ENCODE data around the gene EGLN2.

Gene EGLN2

GRCh38 chr19:40797166-40797962, 1.6 kb upstream of the EGLN2 start:
- H3K4me3 ChIP-seq (ENCODE audit: low read depth, low read length), result no peak overlapping the region
- DNase-seq (ENCODE audit: low read depth), result no peak
- no peak for TF ChIP-seq CTCF (IDR thresholded peaks at IDR 0.05; ENCODE audit: low read depth, low read length, missing control alignments)
- in situ Hi-C loops (cut with HindIII; ENCODE audit: low sequenced_read_pairs), result no loop called here

- TF ChIP-seq CTCF (IDR thresholded peaks at IDR 0.05; ENCODE audit: low read depth, low read length, missing control alignments), result peak; percentile 55
- DNase-seq (ENCODE audit: low read depth), result no peak
- in situ Hi-C loops (cut with HindIII; ENCODE audit: low sequenced_read_pairs), result no loop called here
- H3K4me3 ChIP-seq (ENCODE audit: low read depth, low read length), result peak overlapping the region; percentile 93
Measured at GRCh38 chr19:40797963-40798682, 868 bp upstream of the EGLN2 start.

GRCh38 chr19:40799558-40800338, 757 bp downstream of the EGLN2 start:
- no peak for TF ChIP-seq CTCF (IDR thresholded peaks at IDR 0.05; ENCODE audit: low read depth, low read length, missing control alignments)
- no peak for DNase-seq (ENCODE audit: low read depth)
- in situ Hi-C loops (cut with HindIII; ENCODE audit: low sequenced_read_pairs), result no loop called here
- H3K4me3 ChIP-seq (ENCODE audit: low read depth, low read length), result peak overlapping the region; percentile 93

- DNase-seq (ENCODE audit: low read depth), result no peak
- in situ Hi-C loops (cut with HindIII; ENCODE audit: low sequenced_read_pairs), result no loop called here
- no peak for TF ChIP-seq CTCF (IDR thresholded peaks at IDR 0.05; ENCODE audit: low read depth, low read length, missing control alignments)
- peak overlapping the region; percentile 93 for H3K4me3 ChIP-seq (ENCODE audit: low read depth, low read length)
Measured at GRCh38 chr19:40800339-40800996, 1.5 kb downstream of the EGLN2 start.

- in situ Hi-C loops (cut with HindIII; ENCODE audit: low sequenced_read_pairs), result no loop called here
Measured at GRCh38 chr19:40800997-40801377, 2.0 kb downstream of the EGLN2 start.

More at GRCh38 chr19:40800997-40801377, 2.0 kb downstream of the EGLN2 start:
- TF ChIP-seq CTCF (IDR thresholded peaks at IDR 0.05; ENCODE audit: low read depth, low read length, missing control alignments), result no peak
- H3K4me3 ChIP-seq (ENCODE audit: low read depth, low read length), result peak overlapping the region; percentile 22
- no peak for DNase-seq (ENCODE audit: low read depth)

All from astrocyte of the cerebellum (primary cell).